HepG2 (cell line): Measurements from ENCODE around the gene DACT2. TPM values are rescaled to one million over a fixed set of nuclear protein-coding genes. Genes with fewer than 3 reads are reported as not detected.

ENCODE experiments used
- ARHGAP35 ChIP-seq: sonication (generic); formaldehyde crosslinking; IDR thresholded peaks from 2 replicates; pipeline ENCODE4 v1.9.0; 2022; ENCODE audit warnings: mild to moderate bottlenecking, inconsistent platforms, moderate library complexity, missing genetic modification reagents, borderline replicate concordance
- ARNT2 ChIP-seq: sonication (generic); formaldehyde crosslinking; IDR thresholded peaks from 2 replicates; pipeline ENCODE4 v1.8.0; 2022; ENCODE audit warnings: mild to moderate bottlenecking, low read depth, missing genetic modification reagents, moderate library complexity
- CBFB ChIP-seq: sonication (generic); formaldehyde crosslinking; IDR thresholded peaks from 2 replicates; pipeline ENCODE4 v1.4.0; 2020; ENCODE audit warnings: missing genetic modification reagents
- CHD4 ChIP-seq: fragments of 200-600 bp; sonication (generic); IDR thresholded peaks from 2 replicates; pipeline ENCODE4 v1.7.0; 2017; ENCODE audit warnings: mild to moderate bottlenecking, low read length, borderline replicate concordance
- FOXK1 ChIP-seq: sonication (generic); formaldehyde crosslinking; IDR thresholded peaks from 2 replicates; pipeline ENCODE4 v1.4.0; 2020; ENCODE audit warnings: low read depth, missing genetic modification reagents, borderline replicate concordance
- FOXP1 ChIP-seq, 2 experiments: fragments of 450-650 bp in 1 of 2; IDR thresholded peaks; 2 replicates each; pipeline ENCODE4 v1.6.1; 2017 to 2018; ENCODE audit warnings: antibody characterized with exemption in 1 of 2
- HNRNPH1 ChIP-seq: fragments of 200-400 bp; formaldehyde crosslinking; optimal IDR thresholded peaks from 2 replicates; pipeline ENCODE3; 2017; ENCODE audit warnings: mild to moderate bottlenecking, low read depth, low read length
- HOXA9 ChIP-seq: sonication (generic); formaldehyde crosslinking; IDR thresholded peaks from 2 replicates; pipeline ENCODE4 v1.8.1; 2022; ENCODE audit warnings: missing genetic modification reagents, mild to moderate bottlenecking, moderate library complexity, borderline replicate concordance
- JUND ChIP-seq: sonication (generic); formaldehyde crosslinking; IDR thresholded peaks from 2 replicates; pipeline ENCODE4 v1.8.0; 2022; ENCODE audit warnings: mild to moderate bottlenecking, missing genetic modification reagents
- KDM3A ChIP-seq: IDR thresholded peaks from 2 replicates; pipeline ENCODE4 v1.6.1; 2018; ENCODE audit warnings: low read depth, missing compliant biosample characterization
- MXD4 ChIP-seq: IDR thresholded peaks from 2 replicates; pipeline ENCODE4 v1.6.1; 2016; ENCODE audit warnings: mild to moderate bottlenecking, missing biosample characterization, missing genetic modification reagents
- PHF8 ChIP-seq: sonication (generic); formaldehyde crosslinking; IDR thresholded peaks from 2 replicates; pipeline ENCODE4 v1.5.0; 2020; ENCODE audit warnings: missing genetic modification reagents
- RAD51 ChIP-seq: fragments of 450-650 bp; IDR thresholded peaks from 2 replicates; pipeline ENCODE4 v1.6.1; 2016; ENCODE audit warnings: borderline replicate concordance
- SIX4 ChIP-seq: sonication (generic); formaldehyde crosslinking; IDR thresholded peaks from 2 replicates; pipeline ENCODE4 v1.4.0; 2020; ENCODE audit warnings: missing genetic modification reagents
- SNAI1 ChIP-seq: sonication (generic); formaldehyde crosslinking; IDR thresholded peaks from 2 replicates; pipeline ENCODE4 v1.5.0; 2020; ENCODE audit warnings: mild to moderate bottlenecking, missing genetic modification reagents, borderline replicate concordance
- SP140L ChIP-seq: sonication (generic); formaldehyde crosslinking; IDR thresholded peaks from 2 replicates; pipeline ENCODE4 v1.4.0; 2020; ENCODE audit warnings: missing genetic modification reagents, borderline replicate concordance
- TIGD3 ChIP-seq: sonication (generic); formaldehyde crosslinking; IDR thresholded peaks from 2 replicates; pipeline ENCODE4 v1.5.1; 2020; ENCODE audit warnings: mild to moderate bottlenecking, missing genetic modification reagents, borderline replicate concordance
- ZNF256 ChIP-seq: sonication (generic); formaldehyde crosslinking; conservative IDR thresholded peaks from 2 replicates; pipeline ENCODE4 v1.4.0; 2020; ENCODE audit warnings: missing genetic modification reagents
- ZNF430 ChIP-seq: sonication (generic); formaldehyde crosslinking; IDR thresholded peaks from 2 replicates; pipeline ENCODE4 v1.9.0; 2021; ENCODE audit warnings: mild to moderate bottlenecking, missing genetic modification reagents
- ZNF496 ChIP-seq: sonication (generic); formaldehyde crosslinking; IDR thresholded peaks from 2 replicates; pipeline ENCODE4 v1.8.1; 2023; ENCODE audit warnings: mild to moderate bottlenecking, moderate library complexity, missing genetic modification reagents; ENCODE audit not compliant: insufficient replicate concordance
- ZNF557 ChIP-seq: sonication (generic); formaldehyde crosslinking; IDR thresholded peaks from 2 replicates; pipeline ENCODE4 v1.4.0; 2020; ENCODE audit warnings: missing genetic modification reagents
- ZNF607 ChIP-seq: sonication (generic); formaldehyde crosslinking; IDR thresholded peaks from 2 replicates; pipeline ENCODE4 v1.5.1; 2020; ENCODE audit warnings: missing genetic modification reagents, mild to moderate bottlenecking, borderline replicate concordance
- ZNF839 ChIP-seq: sonication (generic); formaldehyde crosslinking; IDR thresholded peaks from 2 replicates; pipeline ENCODE4 v1.4.0; 2020; ENCODE audit warnings: missing genetic modification reagents, mild to moderate bottlenecking, borderline replicate concordance
- polyA plus RNA-seq, 8 experiments: library from polyadenylated mRNA; depleted of rRNA in 3 of 8; stranded (reverse) in 7 of 8; unstranded in 1 of 8; fragments of >200 nt; fragmentation: Illumina TruSeq in 4 of 8; extraction: Trizol in 4 of 8; gene quantifications; 2 replicates each; pipeline versions ENCODE4 v1.2.1 to v1.2.3, GENCODE V29; 2011 to 2016; ENCODE audit warnings: low read depth in 4 of 8, missing spikeins in 1 of 8, mixed read lengths in 1 of 8; ENCODE audit not compliant: insufficient read depth in 1 of 8
- total RNA-seq, 5 experiments: library from RNA; depleted of rRNA; stranded (reverse); fragments of >200 nt; fragmentation: Illumina TruSeq; extraction: Trizol; gene quantifications; 2 replicates each; pipeline ENCODE4 v1.2.3, GENCODE V29; 2016; ENCODE audit warnings: low read depth in 1 of 5
- TF ChIP-seq, protein P1 (sequence below): sonication (generic); formaldehyde crosslinking; IDR thresholded peaks from 2 replicates; pipeline ENCODE4 v1.4.0; 2020; ENCODE audit warnings: missing genetic modification reagents

The DACT2 gene
- total and polyA plus RNA-seq, 2 of the 13 experiments (the other 11 are each of a cell fraction or from before 2014, with no cell fraction given): 0.15 TPM; not detected in 1

GRCh38 chr6:168264593-168265335 is 54.8 kb downstream of the DACT2 start (continued):
- TF ChIP-seq FOXP1 (IDR thresholded peaks at IDR 0.05) (no peak), FOXP1 (CRISPR knock-in tag; IDR thresholded peaks at IDR 0.05) (peak; percentile 56; the same call in 1 of the 2 replicates), CHD4 (no peak; the same call in 1 of the 2 replicates), SNAI1 (CRISPR knock-in tag) (no peak), MXD4 (CRISPR knock-in tag) (0 out of 2 replicates have a peak, but pooled peaks have one; percentile 16), SP140L (CRISPR knock-in tag) (no peak), PHF8 (no peak; the same call in none of the 2 replicates), ARHGAP35 (CRISPR knock-in tag) (no peak), ZNF430 (CRISPR knock-in tag) (0 out of 2 replicates have a peak, but pooled peaks have one; percentile 35), TIGD3 (CRISPR knock-in tag) (no peak), ZNF256 (CRISPR knock-in tag) (no peak), ZNF607 (no peak), ARNT2 (CRISPR knock-in tag) (no peak; the same call in 1 of the 2 replicates), ZNF839 (CRISPR knock-in tag) (0 out of 2 replicates have a peak, but pooled peaks have one; percentile 14), ZNF557 (CRISPR knock-in tag) (no peak), ZNF496 (CRISPR knock-in tag) (no peak), JUND (CRISPR knock-in tag) (no peak), KDM3A (CRISPR knock-in tag) (no peak), SIX4 (CRISPR knock-in tag) (peak; percentile 13; the same call in 1 of the 2 replicates), FOXK1 (CRISPR knock-in tag) (peak; percentile 56; the same call in 1 of the 2 replicates), HNRNPH1 (no peak), CBFB (CRISPR knock-in tag) (0 out of 2 replicates have a peak, but pooled peaks have one; percentile 33), RAD51 (peak; percentile 76), HOXA9 (no peak)
- TF ChIP-seq, protein P1, sequence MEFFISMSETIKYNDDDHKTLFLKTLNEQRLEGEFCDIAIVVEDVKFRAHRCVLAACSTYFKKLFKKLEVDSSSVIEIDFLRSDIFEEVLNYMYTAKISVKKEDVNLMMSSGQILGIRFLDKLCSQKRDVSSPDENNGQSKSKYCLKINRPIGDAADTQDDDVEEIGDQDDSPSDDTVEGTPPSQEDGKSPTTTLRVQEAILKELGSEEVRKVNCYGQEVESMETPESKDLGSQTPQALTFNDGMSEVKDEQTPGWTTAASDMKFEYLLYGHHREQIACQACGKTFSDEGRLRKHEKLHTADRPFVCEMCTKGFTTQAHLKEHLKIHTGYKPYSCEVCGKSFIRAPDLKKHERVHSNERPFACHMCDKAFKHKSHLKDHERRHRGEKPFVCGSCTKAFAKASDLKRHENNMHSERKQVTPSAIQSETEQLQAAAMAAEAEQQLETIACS: no peak
